GM08714 (cell line): ENCODE results near the gene PLA2G2D.

Experiments used
- H3K4me3 ChIP-seq: fragments of 200-500 bp; sonication (Bioruptor generic); 2 replicates; pipeline ENCODE4 v1.5.1; 2014; ENCODE audit warnings: mild to moderate bottlenecking, low read length, inconsistent platforms
- ZNF274 ChIP-seq: IDR thresholded peaks from 2 replicates; pipeline ENCODE4 v1.6.1; 2012; ENCODE audit warnings: mild to moderate bottlenecking, low read depth, low read length

Gene PLA2G2D

GRCh38 chr1:20149601-20150325 is 30.4 kb upstream of the PLA2G2D start:
- no peak overlapping the region for H3K4me3 ChIP-seq
- TF ChIP-seq ZNF274: no peak

DNA sequence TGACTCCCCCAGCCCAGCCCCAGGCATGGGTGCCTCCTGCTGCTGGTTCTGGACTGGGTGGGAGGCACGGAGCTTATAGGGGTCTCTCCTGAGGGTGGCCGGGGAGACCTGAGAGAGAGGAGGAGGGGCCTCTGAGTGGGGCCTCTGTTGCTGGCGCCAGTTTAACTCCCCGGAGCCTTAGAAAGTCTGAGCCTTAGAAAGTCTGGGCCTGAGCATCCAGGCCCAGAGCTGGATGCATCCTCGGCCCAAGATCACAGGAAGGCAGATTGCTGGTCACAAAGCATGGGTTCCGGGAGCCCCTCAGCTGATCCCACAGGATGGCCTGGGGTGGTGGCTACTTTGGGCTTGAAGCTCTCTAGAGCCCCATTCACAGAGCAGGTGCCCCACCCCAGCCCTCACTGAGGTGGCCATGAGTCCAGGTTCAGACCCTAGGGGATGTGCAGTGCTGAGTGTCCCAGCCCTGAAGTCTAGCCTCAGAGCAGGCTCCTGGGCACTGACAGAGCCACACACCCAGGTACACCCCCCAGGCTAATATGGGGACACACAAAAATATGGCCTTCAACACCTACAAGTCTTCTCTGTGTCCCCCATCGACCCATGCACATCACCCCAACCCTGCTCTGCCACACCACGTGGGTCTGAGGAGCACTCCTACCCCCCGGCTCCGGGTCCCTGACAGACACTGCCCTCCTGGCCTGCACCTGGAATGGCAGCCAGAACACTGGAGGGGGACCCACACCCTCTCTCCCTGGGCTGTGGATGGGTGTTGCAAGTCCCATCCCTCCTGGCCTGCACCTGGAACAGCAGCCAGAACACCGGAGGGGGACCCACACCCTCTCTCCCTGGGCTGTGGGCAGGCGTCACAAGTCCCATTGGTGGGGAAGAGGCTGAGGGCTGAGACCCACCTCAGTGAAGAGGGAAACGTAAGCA is 29.5 kb upstream of the PLA2G2D start:
- TF ChIP-seq ZNF274: no peak
- H3K4me3 ChIP-seq: no peak overlapping the region

- no peak for TF ChIP-seq ZNF274
Observed at GRCh38 chr1:20147846-20148570, 28.7 kb upstream of the PLA2G2D start.

GRCh38 chr1:20143734-20144565 is 24.6 kb upstream of the PLA2G2D start:
- TF ChIP-seq ZNF274: no peak
- H3K4me3 ChIP-seq: no peak overlapping the region

More at GRCh38 chr1:20147846-20148570, 28.7 kb upstream of the PLA2G2D start:
- H3K4me3 ChIP-seq: no peak overlapping the region

DNA sequence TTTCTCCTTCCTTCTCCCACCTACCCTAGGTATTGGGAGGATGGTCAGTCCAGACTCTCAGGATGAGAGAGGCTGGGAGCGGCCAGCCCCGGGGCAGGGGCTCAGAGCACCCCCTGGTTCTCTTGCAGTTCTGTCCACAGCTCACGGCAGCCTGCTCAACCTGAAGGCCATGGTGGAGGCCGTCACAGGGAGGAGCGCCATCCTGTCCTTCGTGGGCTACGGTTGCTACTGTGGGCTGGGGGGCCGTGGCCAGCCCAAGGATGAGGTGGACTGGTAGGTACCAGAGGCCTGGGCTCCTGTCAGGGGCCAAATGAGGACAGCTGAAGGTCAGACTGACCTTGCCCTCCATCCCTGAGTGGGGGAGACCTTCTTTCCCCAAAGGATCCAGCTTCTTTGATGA is 24.0 kb upstream of the PLA2G2D start:
- no peak for TF ChIP-seq ZNF274

GRCh38 chr1:20142001-20142710 is 22.8 kb upstream of the PLA2G2D start:
- TF ChIP-seq ZNF274: no peak
- no peak overlapping the region for H3K4me3 ChIP-seq

More for the DNA sequence above, 24.0 kb upstream of the PLA2G2D start:
- no peak overlapping the region for H3K4me3 ChIP-seq

GRCh38 chr1:20141466-20141865 is 22.1 kb upstream of the PLA2G2D start:
- no peak overlapping the region for H3K4me3 ChIP-seq
- no peak for TF ChIP-seq ZNF274

GRCh38 chr1:20141001-20141400 is 21.7 kb upstream of the PLA2G2D start:
- TF ChIP-seq ZNF274: no peak

DNA sequence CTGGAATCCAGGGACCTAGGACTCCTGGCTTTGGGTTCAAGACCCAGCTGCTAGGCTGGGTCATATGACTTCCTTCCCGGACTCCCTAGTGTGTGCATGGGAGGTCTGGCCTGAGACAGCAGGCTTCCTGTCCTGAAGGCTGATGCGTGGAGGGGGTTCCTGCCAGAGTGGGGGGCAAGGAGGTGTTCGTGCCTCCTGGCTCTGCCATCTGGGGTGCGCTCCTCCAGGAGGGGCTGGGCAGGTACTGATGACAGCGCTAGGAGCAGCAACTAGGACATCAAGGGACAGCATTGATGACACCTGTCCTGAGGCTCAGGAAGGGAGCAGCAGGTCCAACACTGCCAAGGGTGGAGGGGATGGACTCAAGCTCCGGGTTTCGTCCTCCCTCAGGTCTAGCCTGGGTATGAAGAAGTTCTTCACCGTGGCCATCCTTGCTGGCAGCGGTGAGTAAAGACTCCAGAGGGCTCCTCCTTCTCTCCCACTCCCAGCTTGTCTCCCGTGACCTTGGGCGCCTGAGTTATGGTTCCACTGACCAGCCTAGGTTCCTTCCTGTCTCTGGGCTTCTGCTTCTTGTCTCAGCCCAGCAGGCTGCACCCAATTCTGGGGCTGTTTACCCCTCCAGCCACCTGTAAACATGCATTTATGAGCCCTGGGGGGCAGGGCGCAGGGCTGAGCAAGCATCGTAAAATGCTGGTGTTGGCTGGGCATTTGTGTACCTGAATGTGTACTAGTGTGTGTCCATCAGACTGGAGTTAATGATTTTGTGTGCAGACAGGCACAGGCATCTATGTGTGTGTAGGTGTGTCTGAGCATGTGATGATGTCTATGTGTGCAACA is 20.7 kb upstream of the PLA2G2D start:
- H3K4me3 ChIP-seq: no peak overlapping the region

More at GRCh38 chr1:20141001-20141400, 21.7 kb upstream of the PLA2G2D start:
- no peak overlapping the region for H3K4me3 ChIP-seq

DNA sequence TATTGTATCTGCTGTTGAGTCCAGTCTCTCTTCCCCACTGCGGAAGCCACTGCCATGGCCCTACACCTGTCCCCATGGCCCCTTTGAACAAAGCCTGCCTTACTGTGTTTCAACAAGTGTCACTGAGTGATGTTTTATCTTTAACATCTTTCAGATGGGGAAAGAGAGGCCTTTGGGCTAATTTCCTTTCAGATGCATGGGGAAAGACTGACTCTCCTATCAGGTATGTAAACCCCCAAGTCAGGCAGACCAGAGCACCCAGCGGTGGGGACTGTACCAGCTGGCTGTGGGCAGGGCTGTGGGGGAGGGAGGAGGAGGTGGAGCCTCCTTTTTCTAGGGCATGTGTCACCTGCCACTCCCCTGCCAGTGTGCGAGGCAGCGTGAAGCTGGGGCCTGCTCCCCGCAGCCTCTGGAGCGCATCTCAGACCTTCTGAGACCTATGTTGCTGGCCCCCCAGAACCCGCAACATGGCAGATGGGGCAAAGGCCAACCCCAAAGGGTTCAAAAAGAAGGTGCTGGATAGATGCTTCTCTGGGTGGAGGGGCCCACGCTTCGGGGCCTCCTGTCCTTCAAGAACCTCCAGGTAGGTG is 19.7 kb upstream of the PLA2G2D start, which contains the start of gene PLA2G2F:
Gene PLA2G2F (plus strand): TSS at position 363 of the 590 bp plus-strand sequence. CDS start 105 bp downstream, at position 468.
- no peak for TF ChIP-seq ZNF274
- no peak within 1 kb of the TSS for H3K4me3 ChIP-seq

More for the DNA sequence above, 20.7 kb upstream of the PLA2G2D start:
- no peak for TF ChIP-seq ZNF274

GRCh38 chr1:20138346-20138745 is 19.0 kb upstream of the PLA2G2D start:
- TF ChIP-seq ZNF274: no peak
- no peak overlapping the region for H3K4me3 ChIP-seq

DNA sequence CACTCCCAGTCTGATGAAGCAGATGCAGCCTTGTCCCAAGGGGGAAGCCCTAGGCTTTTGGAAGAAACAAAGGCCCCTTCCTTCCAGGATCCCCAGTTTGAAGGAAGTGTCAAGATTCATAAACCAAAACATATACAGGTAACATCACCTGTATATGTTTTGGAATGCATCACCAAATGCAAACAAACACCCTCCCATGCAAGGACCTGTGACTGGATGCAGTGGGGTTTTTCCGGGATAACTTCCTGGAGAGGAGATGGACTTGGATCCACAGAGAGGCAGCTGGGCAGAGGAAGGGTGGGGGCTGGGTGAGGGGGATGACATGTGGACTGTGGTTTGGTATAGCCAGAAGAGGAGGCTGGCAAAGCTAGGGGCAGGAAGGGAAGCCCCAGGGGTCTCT is 18.3 kb upstream of the PLA2G2D start:
- no peak overlapping the region for H3K4me3 ChIP-seq
- TF ChIP-seq ZNF274: no peak
